Head of caudate nucleus (tissue), 42 donors: ENCODE measurements around the gene CLEC10A.
"Not testable (repeated sequence)": the region's sequence is repeated elsewhere in the genome, so short reads cannot be mapped to it uniquely, and the experiment has no call there.

Experiments
- DNase-seq, 42 donors: peaks; one replicate each; pipeline versions ENCODE4 v3.0.0 to v3.0.0-alpha.2; 2020 to 2021; ENCODE audit warnings: mixed read lengths in 7 of 42
- intact Hi-C: fragments of 100-400 bp; cut with DNase I; formaldehyde crosslinking; loops from one replicate; pipeline ENCODE4 v1.15.0; 2022

CLEC10A gene

GRCh38 chr17:7109461-7110322 lies 29.6 kb upstream of the CLEC10A start:
- intact Hi-C loops, result no loop called here
- peak in 12 of 42 donors; percentile 16 to 64 (median 39) for DNase-seq

GRCh38 chr17:7108981-7109380 lies 28.9 kb upstream of the CLEC10A start:
- DNase-seq, result peak in 1 of 42 donors; percentile 7
- intact Hi-C loops, result no loop called here

- DNase-seq, result no peak
- intact Hi-C loops, result no loop called here
Measured at GRCh38 chr17:7108560-7108925, 28.5 kb upstream of the CLEC10A start.

- intact Hi-C loops, result no loop called here
- no peak for DNase-seq
Measured at GRCh38 chr17:7107795-7108559, 27.9 kb upstream of the CLEC10A start.

GRCh38 chr17:7107012-7107754 lies 27.1 kb upstream of the CLEC10A start:
- intact Hi-C loops, result no loop called here
- DNase-seq, result no peak

- DNase-seq, result no peak
- intact Hi-C loops, result no loop called here
Measured at GRCh38 chr17:7102421-7102820, 22.4 kb upstream of the CLEC10A start.

GRCh38 chr17:7101531-7101930 lies 21.5 kb upstream of the CLEC10A start:
- DNase-seq, result no peak
- intact Hi-C loops, result no loop called here

- intact Hi-C loops, DNase-seq: not testable (repeated sequence)
Measured at GRCh38 chr17:7100641-7101379, 20.8 kb upstream of the CLEC10A start.

- intact Hi-C loops, result no loop called here
- no peak for DNase-seq
Measured at GRCh38 chr17:7098802-7099459, 18.9 kb upstream of the CLEC10A start.

GRCh38 chr17:7097940-7098339 lies 17.9 kb upstream of the CLEC10A start:
- intact Hi-C loops, result no loop called here

GRCh38 chr17:7095625-7096024 lies 15.6 kb upstream of the CLEC10A start:
- DNase-seq, result no peak
- intact Hi-C loops, result no loop called here

More at GRCh38 chr17:7097940-7098339, 17.9 kb upstream of the CLEC10A start:
- no peak for DNase-seq

GRCh38 chr17:7094652-7095019 lies 14.6 kb upstream of the CLEC10A start:
- intact Hi-C loops, result no loop called here
- no peak for DNase-seq

- intact Hi-C loops, DNase-seq: not testable (repeated sequence)
Measured at GRCh38 chr17:7091311-7092005, 11.4 kb upstream of the CLEC10A start.

GRCh38 chr17:7089570-7089969 lies 9.5 kb upstream of the CLEC10A start:
- intact Hi-C loops, DNase-seq: not testable (repeated sequence)

- DNase-seq, intact Hi-C loops: not testable (repeated sequence)
Measured at GRCh38 chr17:7088442-7088841, 8.4 kb upstream of the CLEC10A start.

- intact Hi-C loops, result no loop called here
- no peak for DNase-seq
Measured at GRCh38 chr17:7084088-7084487, 4.0 kb upstream of the CLEC10A start.

- intact Hi-C loops, result no loop called here
Measured at GRCh38 chr17:7083592-7083991, 3.5 kb upstream of the CLEC10A start.

More at GRCh38 chr17:7083592-7083991, 3.5 kb upstream of the CLEC10A start:
- DNase-seq, result no peak
